ENCODE results near the gene ZCCHC13. TPM values are rescaled to one million over a fixed set of nuclear protein-coding genes. Genes with fewer than 3 reads are reported as not detected.

The ZCCHC13 gene
- total and polyA plus RNA-seq, 4 donors = not detected

GRCh38 chrX:74272230-74272629 is 31.8 kb upstream of the ZCCHC13 start:
- no peaks in the 10 kb centered on the region for H3K4me1 ChIP-seq (ENCODE audit: control insufficient read depth in 4 of 4, insufficient read depth in 4 of 4, low read length in 3 of 4)
- H3K27me3 ChIP-seq (ENCODE audit: control insufficient read depth in 4 of 4, insufficient read depth in 4 of 4, low read length in 3 of 4) = no peaks in the 10 kb centered on the region
- no peak overlapping the region for H3K9ac ChIP-seq (ENCODE audit: low read depth in 1 of 2, low read length in 2 of 2)
- no peak overlapping the region for H3K4me3 ChIP-seq (ENCODE audit: low read depth in 1 of 3, low read length in 3 of 3)
- no peaks in the 10 kb centered on the region for H3K9me3 ChIP-seq (ENCODE audit: control insufficient read depth in 4 of 4, low read length in 3 of 4)
- no peak overlapping the region for H3K27ac ChIP-seq (ENCODE audit: low read depth in 1 of 2, low read length in 2 of 2)
- DNase-seq (ENCODE audit: low spot score) = no peak
- peaks cover 2 to 19% (median 10%) of the 10 kb centered on the region in 4 donors for H3K36me3 ChIP-seq (ENCODE audit: control insufficient read depth in 4 of 4, insufficient read depth in 3 of 4, low read depth in 1 of 4, low read length in 3 of 4)
- TF ChIP-seq HNF4G (IDR thresholded peaks at IDR 0.05) = no peak
- TF ChIP-seq NR2F2 (IDR thresholded peaks at IDR 0.05) = no peak
- no peak for TF ChIP-seq YY1 (IDR thresholded peaks at IDR 0.05)
- no peak for TF ChIP-seq SP1 (IDR thresholded peaks at IDR 0.05)
- no peak for TF ChIP-seq EGR1 (IDR thresholded peaks at IDR 0.05; ENCODE audit: low read depth in 2 of 2)
- no peak for TF ChIP-seq HNF4A (conservative IDR thresholded peaks at IDR 0.05)
- TF ChIP-seq CTCF (IDR thresholded peaks at IDR 0.05; ENCODE audit: low read depth, low read length, missing input control) = no peak
- no peak for TF ChIP-seq FOXA1 (IDR thresholded peaks at IDR 0.05)
- no peak for TF ChIP-seq RAD21 (IDR thresholded peaks at IDR 0.05)
- TF ChIP-seq TAF1 (conservative IDR thresholded peaks at IDR 0.05) = no peak
- no peak for TF ChIP-seq REST (IDR thresholded peaks at IDR 0.05)
- TF ChIP-seq JUND (IDR thresholded peaks at IDR 0.05) = no peak
- TF ChIP-seq GABPA (IDR thresholded peaks at IDR 0.05 in 1 of 2, conservative IDR thresholded peaks at IDR 0.05 in 1 of 2) = no peak
- no peak for TF ChIP-seq ZBTB33 (IDR thresholded peaks at IDR 0.05)
- TF ChIP-seq, protein P1, sequence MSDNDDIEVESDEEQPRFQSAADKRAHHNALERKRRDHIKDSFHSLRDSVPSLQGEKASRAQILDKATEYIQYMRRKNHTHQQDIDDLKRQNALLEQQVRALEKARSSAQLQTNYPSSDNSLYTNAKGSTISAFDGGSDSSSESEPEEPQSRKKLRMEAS (IDR thresholded peaks at IDR 0.05) = no peak
- no peak for TF ChIP-seq RXRA (IDR thresholded peaks at IDR 0.05)
- WGBS = 96% methylated on average over 2 of the region's 2 CpGs

- no peaks in the 10 kb centered on the region for H3K27me3 ChIP-seq (ENCODE audit: control insufficient read depth in 4 of 4, insufficient read depth in 4 of 4, low read length in 3 of 4)
- H3K9me3 ChIP-seq (ENCODE audit: control insufficient read depth in 4 of 4, low read length in 3 of 4) = no peaks in the 10 kb centered on the region
- H3K27ac ChIP-seq (ENCODE audit: low read depth in 1 of 2, low read length in 2 of 2) = no peak overlapping the region
- H3K36me3 ChIP-seq (ENCODE audit: control insufficient read depth in 4 of 4, insufficient read depth in 3 of 4, low read depth in 1 of 4, low read length in 3 of 4) = peaks cover 3 to 27% (median 18%) of the 10 kb centered on the region in 4 donors
- H3K9ac ChIP-seq (ENCODE audit: low read depth in 1 of 2, low read length in 2 of 2) = no peak overlapping the region
- 89% methylated on average over 5 of the region's 5 CpGs for WGBS
- no peak for DNase-seq (ENCODE audit: low spot score)
- TF ChIP-seq YY1 (IDR thresholded peaks at IDR 0.05) (no peak), FOXA1 (IDR thresholded peaks at IDR 0.05) (no peak), FOXA2 (IDR thresholded peaks at IDR 0.05) (no peak)
- H3K4me1 ChIP-seq (ENCODE audit: control insufficient read depth in 4 of 4, insufficient read depth in 4 of 4, low read length in 3 of 4) = no peaks in the 10 kb centered on the region
- H3K4me3 ChIP-seq (ENCODE audit: low read depth in 1 of 3, low read length in 3 of 3) = no peak overlapping the region
These were observed 29.5 kb upstream of the ZCCHC13 start for GRCh38 chrX:74274516-74274915.
